K562 (cell line): Measurements from ENCODE around the gene TAF1B. TPM values are rescaled to one million over a fixed set of nuclear protein-coding genes. Genes with fewer than 3 reads are reported as not detected.

Experiments
- ATAC-seq: fragments of 200-7000 bp; cut with Tn5 transposase; 3 replicates; pipeline ENCODE4 v1.9.1; 2020; ENCODE audit warnings: moderate library complexity
- BruUV-seq: library from RNA; stranded (reverse); fragments of 400-500 nt; replicated peaks from 2 replicates; lab custom pipeline; 2021; lab: Mats Ljungman, UMichigan
- CTCF ChIA-PET: fragments of 300-600 bp; formaldehyde crosslinking; extraction: SDS; loops from one replicate; lab custom pipeline; 2021; ENCODE audit warnings: low intra/inter-chr PET ratio; lab: Yijun Ruan, JAX
- POLR2A ChIA-PET: fragments of 300-600, 350-650 bp; sonication (Branson Sonifier 250); formaldehyde crosslinking; extraction: SDS; loops from one replicate; lab custom pipeline; 2021; ENCODE audit warnings: antibody characterized with exemption, inconsistent platforms; lab: Yijun Ruan, JAX
- DNase-seq, 4 experiments: peaks; one replicate each; pipeline versions ENCODE4 v3.0.0 to v3.0.0-alpha.2; 2011 to 2018; ENCODE audit warnings: low spot score in 3 of 4, mixed read lengths in 3 of 4; ENCODE audit errors: extremely low read depth in 1 of 4
- FAIRE-seq: peaks from 2 replicates; lab custom pipeline; 2011; peaks lifted over from hg19 to GRCh38; lab: Jason Lieb, UNC
- H2AFZ ChIP-seq: 2 replicates; pipeline ENCODE4 v1.6.0; 2011; ENCODE audit warnings: low read depth, low read length, control low read depth, inconsistent platforms
- H3K27ac ChIP-seq: fragments of 200-600 bp; 3 replicates; pipeline ENCODE4 v1.8.0; 2011; ENCODE audit warnings: low read depth, mild to moderate bottlenecking, control low read depth, inconsistent platforms, low read length, moderate library complexity, mixed read lengths; ENCODE audit errors: extremely low read depth
- H3K27me3 ChIP-seq, 2 experiments: fragments of 300-600 bp in 1 of 2; 2 replicates in 1 of 2; 3 replicates in 1 of 2; pipeline versions ENCODE4 v1.6.0 to v1.8.0; 2011; ENCODE audit warnings: inconsistent platforms in 2 of 2, low read length in 2 of 2, mild to moderate bottlenecking in 1 of 2, mixed read lengths in 1 of 2, moderate library complexity in 1 of 2; ENCODE audit not compliant: control insufficient read depth in 2 of 2, insufficient read depth in 2 of 2
- H3K36me3 ChIP-seq: fragments of 300-600 bp; 3 replicates; pipeline ENCODE4 v1.8.0; 2011; ENCODE audit warnings: mild to moderate bottlenecking, low read length, inconsistent platforms; ENCODE audit not compliant: control insufficient read depth, insufficient read depth
- H3K4me1 ChIP-seq, 2 experiments: fragments of 200-600 bp in 1 of 2; replicated peaks in 1 of 2; 2 replicates in 1 of 2; 3 replicates in 1 of 2; pipeline versions ENCODE4 v1.5.1 to v1.8.0; 2011; ENCODE audit warnings: inconsistent platforms in 2 of 2, low read length in 2 of 2, mild to moderate bottlenecking in 1 of 2, mixed read lengths in 1 of 2, moderate library complexity in 1 of 2; ENCODE audit not compliant: control insufficient read depth in 2 of 2, insufficient read depth in 2 of 2
- H3K4me2 ChIP-seq: 2 replicates; pipeline ENCODE4 v1.6.1; 2011; ENCODE audit warnings: low read length, control low read depth, inconsistent platforms, mixed read lengths; ENCODE audit not compliant: insufficient read depth
- H3K4me3 ChIP-seq: fragments of 200-600 bp; sonication (generic), shearing (Covaris generic); 2 replicates; pipeline ENCODE4 v1.5.1; 2016; ENCODE audit warnings: control low read depth, inconsistent platforms
- H3K79me2 ChIP-seq: fragments of 200-600 bp; 3 replicates; pipeline ENCODE4 v1.8.0; 2011; ENCODE audit warnings: low read length, inconsistent platforms; ENCODE audit not compliant: control insufficient read depth, insufficient read depth
- H3K9ac ChIP-seq, 2 experiments: 2 replicates each; pipeline versions ENCODE4 v1.6.0 to v1.6.1; 2011; ENCODE audit warnings: low read depth in 2 of 2, low read length in 2 of 2, control low read depth in 1 of 2, inconsistent platforms in 1 of 2, mild to moderate bottlenecking in 1 of 2, mixed read lengths in 1 of 2; ENCODE audit not compliant: insufficient read depth in 1 of 2
- H3K9me1 ChIP-seq: one replicate; pipeline ENCODE4 v1.6.0; 2011; ENCODE audit warnings: inconsistent platforms, mild to moderate bottlenecking, low read length, moderate library complexity; ENCODE audit not compliant: control insufficient read depth, insufficient read depth
- H3K9me3 ChIP-seq: replicated peaks from 2 replicates; pipeline ENCODE4 v1.5.1; 2011; ENCODE audit warnings: low read depth, low read length, inconsistent platforms; ENCODE audit not compliant: control insufficient read depth, insufficient read depth
- H4K20me1 ChIP-seq: replicated peaks from 2 replicates; pipeline ENCODE4 v1.6.1; 2011; ENCODE audit warnings: low read length, inconsistent platforms, mixed read lengths; ENCODE audit not compliant: control insufficient read depth, insufficient read depth
- ZBTB43 ChIP-seq: sonication (generic); formaldehyde crosslinking; IDR thresholded peaks from 2 replicates; pipeline ENCODE4 v1.8.0; 2023; ENCODE audit warnings: mild to moderate bottlenecking, missing genetic modification reagents
- ZNF512 ChIP-seq: IDR thresholded peaks from 2 replicates; pipeline ENCODE4 v1.6.1; 2016; ENCODE audit warnings: missing genetic modification characterization, missing compliant biosample characterization
- WGBS: fragments of 100-300 bp; shearing (Covaris generic); methylation state at CpG from one replicate; pipeline ENCODE4 v1.1.6; 2016; ENCODE audit warnings: low coverage, mixed read lengths; ENCODE audit not compliant: insufficient coverage; ENCODE audit errors: missing lambda C conversion rate; 5-methylcytosine and 5-hydroxymethylcytosine counted together
- in situ Hi-C: fragments of 300-500 bp; cut with MboI; formaldehyde crosslinking; loops from 4 replicates; pipeline ENCODE4 v1.15.0; 2018; ENCODE audit warnings: inconsistent platforms, mixed read lengths
- intact Hi-C: fragments of 100-400 bp; cut with micrococcal nuclease; formaldehyde crosslinking; loops from 2 replicates; pipeline ENCODE4 v1.14.2; 2022
- polyA plus RNA-seq, 8 experiments: library from polyadenylated mRNA; depleted of rRNA in 4 of 8; stranded (reverse) in 5 of 8; unstranded in 3 of 8; fragments of >200 nt; fragmentation: Nextera tagmentation in 2 of 8; fragmentation: Illumina TruSeq in 1 of 8; extraction: Ambion mirVana in 2 of 8; extraction: Trizol in 1 of 8; gene quantifications; 2 replicates each; pipeline versions ENCODE4 v1.2.1 to v1.2.3, GENCODE V29; 2011 to 2014; ENCODE audit warnings: inconsistent platforms in 1 of 8, missing spikeins in 1 of 8
- total RNA-seq, 7 experiments: library from RNA; depleted of rRNA in 6 of 7; stranded (reverse); fragments of >200 nt in 6 of 7; fragmentation: Illumina TruSeq in 2 of 7; extraction: Trizol in 2 of 7; gene quantifications; 2 replicates each; pipeline versions ENCODE4 v1.2.1 to v1.2.3, GENCODE V29; 2011 to 2021; ENCODE audit warnings: low replicate concordance in 1 of 7

The TAF1B gene
- total and polyA plus RNA-seq, 9 of the 15 experiments (the other 6 are each of a cell fraction or from before 2014, with no cell fraction given), result 8.8 to 25.1 (median 17.3) TPM

- TF ChIP-seq ZBTB43 (no peak), ZNF512 (peak; percentile 73)
- H3K36me3 ChIP-seq, result no peaks in the 10 kb centered on the region
- H3K9me3 ChIP-seq, result no peaks in the 10 kb centered on the region
- POLR2A ChIA-PET, result interaction anchor here (0.7 to 1.9 kb wide), 4 partner anchors 11 to 459 kb away, joined by 3 to 5 read pairs (median 4); no protein-coding TSS in a partner anchor
- peaks cover 19 to 36% of the 10 kb centered on the region in 2 experiments; a peak in 4 of 5 replicates for H3K4me1 ChIP-seq
- 0 out of 4 replicates have a peak overlapping the region, but pooled peaks of 1 of the 2 experiments have one; percentile 61 for H3K9ac ChIP-seq
- no peak for ATAC-seq
- H2AFZ ChIP-seq, result peak overlapping the region; percentile 38; the same call in 1 of the 2 replicates
- FAIRE-seq, result no peak
- H3K4me2 ChIP-seq, result no peak overlapping the region
- intact Hi-C loops (loop anchor here (1.0 kb wide), 1 partner anchor 101 kb away; no protein-coding TSS in a partner anchor), in situ Hi-C loops (loop anchor here (5.0 to 25.0 kb wide), 2 partner anchors 234 to 849 kb away; no protein-coding TSS in a partner anchor)
- BruUV-seq, result no TSS peak
- H4K20me1 ChIP-seq, result no peaks in the 10 kb centered on the region
- CTCF ChIA-PET, result interaction anchor here (2.8 to 2.9 kb wide), 2 partner anchors 101 to 236 kb away, joined by 14 to 26 read pairs; no protein-coding TSS in a partner anchor
- H3K4me3 ChIP-seq, result no peak overlapping the region
- WGBS, result 60% methylated on average over 8 of the region's 10 CpGs
- H3K79me2 ChIP-seq, result no peaks in the 10 kb centered on the region
- DNase-seq, result no peak
- no peaks in the 10 kb centered on the region for H3K9me1 ChIP-seq
- H3K27ac ChIP-seq, result no peak overlapping the region
- no peaks in the 10 kb centered on the region for H3K27me3 ChIP-seq
These were observed 30.3 kb upstream of the TAF1B start for GRCh38 chr2:9812945-9813311.
